GM18502 (cell line): ENCODE measurements around the gene PUS1.
A peak's percentile ranks its signal among the peaks of the same experiment; 100 is the strongest.
"Not testable (repeated sequence)": the region's sequence is repeated elsewhere in the genome, so short reads cannot be mapped to it uniquely, and the experiment has no call there.

Experiments used
- ATAC-seq: cut with Tn5 transposase; IDR thresholded peaks from one replicate; pipeline ENCODE4 v1.9.1; 2021; ENCODE audit warnings: mild to moderate bottlenecking; ENCODE audit not compliant: unreplicated experiment, poor library complexity

PUS1 gene

GRCh38 chr12:131929581-131930456 is 743 bp downstream of the PUS1 start:
- ATAC-seq, result peak; percentile 15

DNA sequence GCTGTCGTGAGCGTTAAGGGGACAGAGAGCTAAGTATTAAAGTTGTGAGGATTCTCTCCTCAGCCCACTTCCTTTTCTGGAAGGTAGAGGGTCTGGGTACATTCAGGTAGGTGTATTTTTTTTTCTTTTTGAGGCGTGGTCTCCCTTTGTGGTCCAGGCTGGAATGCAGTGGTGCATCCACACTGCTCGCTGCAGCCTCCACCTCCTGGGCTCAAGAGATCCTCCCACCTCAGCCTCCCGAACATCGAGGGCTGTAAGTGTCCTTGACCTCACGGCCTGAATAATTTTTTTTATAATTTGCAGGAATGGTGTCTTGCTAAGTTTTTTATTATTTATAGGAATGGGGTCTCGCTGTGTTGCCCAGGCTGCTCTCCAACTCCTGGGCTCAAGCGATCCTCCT is 1.4 kb downstream of the PUS1 start:
- ATAC-seq, result no peak

DNA sequence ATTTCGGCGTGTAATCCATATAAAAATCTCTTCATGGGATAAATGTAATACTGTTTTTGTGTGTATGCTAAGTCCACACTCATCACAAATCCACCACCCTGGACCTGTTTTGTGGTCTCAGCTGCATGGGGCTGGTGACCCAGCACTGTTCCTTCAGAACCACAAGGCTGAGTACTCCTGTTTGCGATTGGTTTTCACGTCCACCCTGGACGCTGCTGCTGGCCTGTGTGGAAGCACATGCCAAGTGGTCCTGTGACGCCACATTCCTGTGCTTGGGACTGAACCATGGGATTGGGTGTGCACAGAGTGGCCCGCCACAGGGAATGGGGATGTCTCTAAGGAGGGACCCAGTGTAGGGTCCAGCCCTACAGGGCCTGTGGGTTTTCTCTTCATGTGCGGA is 4.3 kb downstream of the PUS1 start:
- ATAC-seq, result no peak

GRCh38 chr12:131934535-131934934 is 5.5 kb downstream of the PUS1 start:
- ATAC-seq, result no peak

- no peak for ATAC-seq
These were observed 9.0 kb downstream of the PUS1 start for GRCh38 chr12:131938082-131938481.

DNA sequence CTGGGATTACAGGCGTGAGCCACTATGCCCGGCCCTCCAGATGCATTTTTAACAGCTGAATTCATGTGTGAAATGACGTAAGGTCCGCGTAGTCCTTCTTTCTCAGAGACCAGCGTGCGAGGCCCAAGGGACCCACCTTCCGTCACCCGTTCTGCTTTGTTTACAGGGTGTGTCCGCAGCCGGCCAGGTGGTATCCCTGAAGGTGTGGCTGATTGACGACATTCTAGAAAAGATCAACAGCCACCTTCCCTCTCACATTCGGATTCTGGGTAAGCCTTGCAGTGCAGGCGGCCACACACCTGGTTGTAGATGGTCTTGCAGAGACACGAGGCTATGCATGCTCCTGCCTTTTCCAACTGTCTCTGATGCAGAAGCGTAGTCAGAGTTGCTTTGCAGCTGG is 9.9 kb downstream of the PUS1 start:
- no peak for ATAC-seq

DNA sequence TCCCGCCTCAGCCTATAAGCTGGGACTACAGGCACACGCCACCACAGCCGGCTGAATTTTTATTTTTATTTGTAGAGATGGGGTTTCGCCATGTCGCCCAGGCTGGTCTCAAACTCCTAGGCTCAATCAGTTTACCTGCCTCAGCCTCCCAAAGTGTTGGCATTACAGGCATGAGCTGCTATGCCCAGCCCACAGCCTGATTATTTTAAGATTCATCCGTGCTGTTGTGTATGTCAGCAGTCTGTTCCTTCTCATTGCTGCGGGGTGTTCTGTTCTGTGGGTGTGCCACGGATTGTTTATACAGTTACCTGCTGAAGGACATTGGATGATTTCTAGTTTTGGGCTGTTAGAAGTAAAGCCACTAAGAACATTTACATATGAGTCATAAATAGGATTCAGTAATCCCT is 11.1 kb downstream of the PUS1 start:
- ATAC-seq, result no peak

- ATAC-seq, result no peak
These were observed 12.3 kb downstream of the PUS1 start for GRCh38 chr12:131941116-131941986.

DNA sequence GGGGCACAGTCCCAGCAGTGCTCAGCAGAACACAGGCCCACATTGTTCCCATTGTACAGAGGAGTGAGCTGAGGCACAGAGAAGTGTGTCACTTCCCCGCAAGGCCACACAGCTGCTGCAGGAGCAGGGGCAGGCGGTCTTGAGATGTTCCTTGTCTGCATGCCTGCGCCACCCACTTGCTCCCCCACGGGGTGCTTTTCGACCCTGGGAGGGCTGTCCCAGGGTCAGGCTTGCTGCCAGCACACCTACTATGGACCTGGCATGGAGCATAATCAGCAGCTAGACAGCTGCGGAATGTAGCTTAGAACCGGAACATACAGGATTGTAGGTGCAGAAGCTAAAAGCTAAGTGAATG is 12.9 kb downstream of the PUS1 start:
- ATAC-seq, result no peak

- ATAC-seq, result no peak
These were observed 13.6 kb downstream of the PUS1 start for GRCh38 chr12:131942671-131943070.

- no peak for ATAC-seq
These were observed 14.3 kb downstream of the PUS1 start for GRCh38 chr12:131943389-131943788.

DNA sequence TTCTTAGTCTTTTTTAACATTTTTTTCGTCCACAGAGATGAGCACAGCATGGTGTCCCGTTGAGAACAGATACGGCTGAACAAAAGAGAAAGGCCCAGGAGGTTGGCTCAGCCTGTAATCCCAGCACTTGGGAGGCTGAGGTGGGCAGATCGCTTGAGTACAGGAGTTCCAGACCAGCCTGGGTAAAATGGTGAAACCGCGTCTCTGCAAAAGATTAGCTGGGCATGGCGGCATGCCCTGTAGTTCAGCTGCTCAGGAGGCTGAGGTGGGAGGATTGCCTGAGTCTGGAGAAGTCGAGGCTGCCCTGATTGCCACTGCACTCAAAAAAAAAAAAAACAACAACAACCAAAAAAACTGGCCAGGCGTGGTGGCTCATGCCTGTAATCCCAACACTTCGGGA is 14.8 kb downstream of the PUS1 start:
- ATAC-seq, result no peak

GRCh38 chr12:131944601-131945251 is 15.7 kb downstream of the PUS1 start:
- no peak for ATAC-seq

DNA sequence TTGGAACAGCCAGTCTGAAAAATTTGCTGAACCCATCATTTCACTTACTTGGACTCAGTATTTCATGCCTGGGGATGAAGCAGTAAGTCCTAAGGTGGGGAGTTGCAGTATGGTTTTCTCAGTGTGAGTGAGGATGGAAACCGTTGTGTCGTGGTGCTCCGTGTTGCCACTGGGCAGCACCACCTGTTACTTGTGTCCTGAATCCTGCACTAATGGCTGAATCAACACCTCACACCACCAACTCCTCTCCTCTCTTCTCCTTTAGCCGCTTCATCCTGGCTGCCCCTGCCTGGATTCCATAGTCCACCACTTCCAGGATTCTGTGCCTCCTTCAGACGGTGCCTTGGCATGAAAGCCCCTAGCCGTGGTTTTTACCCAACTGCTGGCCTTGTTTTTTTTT is 17.7 kb downstream of the PUS1 start:
- no peak for ATAC-seq

GRCh38 chr12:131947482-131948027 is 18.5 kb downstream of the PUS1 start:
- no peak for ATAC-seq

- no peak for ATAC-seq
These were observed 19.2 kb downstream of the PUS1 start for GRCh38 chr12:131948166-131948712.

DNA sequence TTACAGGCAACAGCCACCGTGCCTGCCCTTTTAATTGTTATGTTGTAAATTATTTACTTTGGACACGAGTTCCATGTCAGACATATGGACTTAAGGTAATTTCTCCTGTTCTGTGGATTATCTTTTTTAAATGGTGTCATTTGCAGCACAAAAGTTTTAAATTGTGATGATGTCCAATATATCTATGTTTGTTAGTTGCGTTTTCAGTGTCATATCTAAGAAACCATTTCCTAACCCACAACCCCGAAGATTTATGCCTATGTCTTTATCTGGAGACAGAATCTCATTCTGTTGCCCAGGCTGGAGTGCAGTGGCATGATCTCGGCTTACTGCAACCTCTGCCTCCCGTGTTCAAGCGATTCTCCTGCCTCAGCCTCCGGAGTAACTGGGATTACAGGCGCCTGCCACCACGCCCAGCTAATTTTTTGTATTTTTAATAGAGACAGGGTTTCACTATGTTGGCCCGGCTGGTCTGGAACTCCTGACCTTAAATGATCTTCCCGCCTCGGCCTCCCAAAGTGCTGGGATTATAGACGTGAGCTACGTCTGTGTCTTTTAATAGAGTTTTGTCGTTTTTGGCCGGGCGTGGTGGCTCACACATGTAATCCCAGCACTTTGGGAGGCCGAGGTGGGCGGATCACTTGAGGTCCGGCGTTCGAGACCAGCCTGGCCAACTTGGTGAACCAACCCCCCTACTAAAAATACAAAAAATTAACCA is 19.8 kb downstream of the PUS1 start:
- ATAC-seq, result not testable (repeated sequence)

DNA sequence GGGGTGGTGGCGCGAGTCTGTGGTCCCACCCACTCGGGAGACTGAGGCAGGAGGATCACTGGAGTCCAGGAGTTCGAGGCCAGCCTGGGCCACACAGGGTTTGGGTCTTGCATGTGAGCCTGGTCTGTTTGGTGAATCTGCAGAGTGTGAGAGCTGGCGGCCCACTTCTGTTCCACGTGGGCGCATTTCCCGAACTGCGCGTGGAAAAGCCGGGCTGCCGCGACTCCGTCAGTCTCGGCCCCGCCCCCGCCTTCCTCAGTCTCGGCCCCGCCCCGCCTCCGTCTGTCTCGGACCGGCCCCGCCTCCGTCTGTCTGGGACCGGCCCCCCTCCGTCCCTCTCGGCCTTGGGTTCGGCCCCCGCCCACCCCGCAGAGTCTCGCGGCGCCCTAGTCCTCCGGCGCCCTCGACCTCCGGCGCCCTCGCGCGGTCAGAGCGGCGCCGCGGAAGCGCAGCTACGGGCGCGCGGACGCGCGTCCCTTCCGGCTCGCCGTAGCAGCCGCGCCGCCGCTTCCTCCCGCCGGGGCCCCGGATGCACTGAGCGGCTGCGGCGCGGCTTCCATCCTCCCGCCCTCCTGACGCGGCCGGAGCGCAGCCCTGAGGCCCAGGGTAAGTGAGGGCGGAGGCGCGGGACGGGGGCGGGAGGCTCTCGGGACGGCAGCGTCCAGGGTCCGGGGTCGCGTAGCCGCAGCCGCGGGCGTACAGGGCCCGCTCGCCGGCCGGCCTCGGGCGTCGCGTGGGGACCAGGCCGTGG is 20.5 kb downstream of the PUS1 start, which contains the start of gene EP400:
Gene EP400 (plus strand): TSS at position 512 of the 751 bp plus-strand sequence. CDS start 10,678 bp downstream, outside the sequence.
- ATAC-seq, result peak; percentile 88
